Measurements from ENCODE around the gene ZFP62.
A peak's percentile ranks its signal among the peaks of the same experiment; 100 is the strongest.

The ZFP62 gene

GRCh38 chr5:180866985-180867384 lies 5.9 kb upstream of the ZFP62 start:
- no peak for DNase-seq

- DNase-seq = no peak
Measured at GRCh38 chr5:180865981-180866695, 5.1 kb upstream of the ZFP62 start.

- no peak for DNase-seq
Measured at GRCh38 chr5:180862645-180863044, 1.6 kb upstream of the ZFP62 start.

- DNase-seq = peak; percentile 43
Measured at GRCh38 chr5:180860273-180860886, 696 bp downstream of the ZFP62 start.

- no peak for DNase-seq
Measured at GRCh38 chr5:180858586-180858985, 2.5 kb downstream of the ZFP62 start.

GRCh38 chr5:180853848-180854176 lies 7.3 kb downstream of the ZFP62 start:
- no peak for DNase-seq

GRCh38 chr5:180853121-180853847 lies 7.8 kb downstream of the ZFP62 start:
- no peak for DNase-seq

- DNase-seq = no peak
Measured at GRCh38 chr5:180852495-180852894, 8.6 kb downstream of the ZFP62 start.

- DNase-seq = no peak
Measured at GRCh38 chr5:180850434-180851078, 10.5 kb downstream of the ZFP62 start.

- DNase-seq = no peak
Measured at GRCh38 chr5:180849827-180850226, 11.2 kb downstream of the ZFP62 start.

GRCh38 chr5:180848878-180849277 lies 12.2 kb downstream of the ZFP62 start:
- no peak for DNase-seq

GRCh38 chr5:180848265-180848664 lies 12.8 kb downstream of the ZFP62 start:
- DNase-seq = no peak

- DNase-seq = no peak
Measured at GRCh38 chr5:180847026-180847425, 14.1 kb downstream of the ZFP62 start.

GRCh38 chr5:180844858-180845257 lies 16.2 kb downstream of the ZFP62 start:
- no peak for DNase-seq

- DNase-seq = no peak
Measured at GRCh38 chr5:180844432-180844831, 16.6 kb downstream of the ZFP62 start.

- no peak for DNase-seq
Measured at GRCh38 chr5:180839935-180840334, 21.1 kb downstream of the ZFP62 start.

- no peak for DNase-seq
Measured at GRCh38 chr5:180839227-180839626, 21.8 kb downstream of the ZFP62 start.

- DNase-seq = no peak
Measured at GRCh38 chr5:180837478-180837877, 23.6 kb downstream of the ZFP62 start.

GRCh38 chr5:180832638-180833068 lies 28.4 kb downstream of the ZFP62 start:
- DNase-seq = peak; percentile 55

- peak; percentile 74 for DNase-seq
Measured at GRCh38 chr5:180831139-180832093, 29.7 kb downstream of the ZFP62 start.

GRCh38 chr5:180830253-180831138 lies 30.6 kb downstream of the ZFP62 start:
- peak; percentile 66 for DNase-seq

Measured in stimulated activated CD4-positive, alpha-beta T cell treated with anti-CD3 and anti-CD28 coated beads, Interleukin-1b, Interleukin-23, amount 100 ng/mL, for 48 hours (primary cell).